Measurements from ENCODE around the gene POLR3F. TPM values are rescaled to one million over a fixed set of nuclear protein-coding genes. Genes with fewer than 3 reads are reported as not detected.
"Not testable (repeated sequence)": the region's sequence is repeated elsewhere in the genome, so short reads cannot be mapped to it uniquely, and the experiment has no call there.

POLR3F gene
- 9.0 and 11.6 TPM in 2 replicates for total RNA-seq

- peak; percentile 96 for DNase-seq
Measured at GRCh38 chr20:18466894-18467730, at the start of gene POLR3F, which contains the start of gene DZANK1. Gene POLR3F (plus strand): TSS chr20:18467390. CDS start chr20:18467507, 117 bp downstream. Gene DZANK1 (minus strand): TSS chr20:18467030. CDS start chr20:18465358, 1,672 bp downstream.

DNA sequence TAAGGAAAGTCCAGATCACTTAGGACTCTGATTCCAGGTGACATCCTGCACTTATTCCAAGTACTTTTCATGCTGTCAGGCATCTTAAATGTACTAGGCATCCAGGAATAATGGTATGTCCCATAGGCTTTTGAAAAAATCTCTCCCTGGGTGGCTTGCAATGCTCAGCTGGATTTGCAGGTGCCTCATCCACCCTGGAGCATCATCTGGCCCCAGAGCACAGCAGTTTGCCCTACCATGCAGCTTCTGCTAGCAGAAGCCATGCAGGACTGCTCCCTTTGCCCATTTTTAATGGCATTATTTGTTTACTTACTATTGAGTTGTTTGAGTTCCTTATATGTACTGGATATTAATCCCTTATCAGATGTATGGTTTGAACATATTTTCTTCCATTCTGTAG lies 45.6 kb upstream of the POLR3F start:
- DNase-seq, result no peak

GRCh38 chr20:18427214-18427613 lies 40.0 kb upstream of the POLR3F start:
- DNase-seq, result no peak

GRCh38 chr20:18428490-18429173 lies 38.6 kb upstream of the POLR3F start:
- peak; percentile 71 for DNase-seq

- no peak for DNase-seq
Measured at GRCh38 chr20:18430172-18430826, 36.9 kb upstream of the POLR3F start.

- no peak for DNase-seq
Measured at GRCh38 chr20:18431206-18431605, 36.0 kb upstream of the POLR3F start.

DNA sequence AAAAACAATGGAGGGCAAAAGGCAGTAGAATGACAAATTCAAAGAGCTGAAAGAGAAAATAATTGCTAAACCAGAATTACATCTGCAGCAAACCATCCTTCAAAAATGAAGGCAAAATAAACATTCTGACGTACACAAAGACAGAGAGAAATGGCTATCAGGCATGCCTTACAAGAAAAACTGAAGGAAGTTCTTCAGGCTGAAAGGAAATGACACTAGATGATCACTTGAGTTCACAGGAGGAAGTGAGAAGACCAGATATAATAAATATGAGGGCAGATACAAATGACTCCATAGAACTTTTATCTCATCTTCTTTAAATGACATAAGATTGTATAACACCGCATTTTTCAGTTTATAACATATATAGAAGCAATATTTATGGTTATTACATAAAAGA lies 30.3 kb upstream of the POLR3F start:
- DNase-seq, result peak; percentile 8

- no peak for DNase-seq
Measured at GRCh38 chr20:18440403-18440802, 26.8 kb upstream of the POLR3F start.

GRCh38 chr20:18443886-18444285 lies 23.3 kb upstream of the POLR3F start:
- DNase-seq, result peak; percentile 28

DNA sequence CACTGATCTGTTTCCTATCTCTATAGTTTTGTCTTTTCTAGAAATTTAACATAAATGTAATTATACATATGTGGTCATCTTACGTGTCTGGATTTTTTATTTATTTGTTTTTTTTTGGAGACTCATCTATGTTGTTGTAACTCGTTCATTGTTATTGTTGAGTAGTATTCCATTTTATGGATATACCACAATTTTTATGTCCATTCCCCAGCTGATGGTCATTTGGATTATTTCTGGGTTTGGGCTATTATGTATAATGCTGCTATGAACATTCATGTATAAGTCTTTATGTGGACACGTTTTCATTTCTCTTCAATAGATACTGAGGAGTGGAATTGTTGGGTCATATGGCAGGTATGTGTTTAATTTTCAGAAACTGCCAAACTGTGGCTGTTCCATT lies 10.6 kb upstream of the POLR3F start:
- no peak for DNase-seq

GRCh38 chr20:18465536-18466200 lies 1.5 kb upstream of the POLR3F start:
- no peak for DNase-seq

GRCh38 chr20:18466574-18466893 lies 656 bp upstream of the POLR3F start:
- no peak for DNase-seq

DNA sequence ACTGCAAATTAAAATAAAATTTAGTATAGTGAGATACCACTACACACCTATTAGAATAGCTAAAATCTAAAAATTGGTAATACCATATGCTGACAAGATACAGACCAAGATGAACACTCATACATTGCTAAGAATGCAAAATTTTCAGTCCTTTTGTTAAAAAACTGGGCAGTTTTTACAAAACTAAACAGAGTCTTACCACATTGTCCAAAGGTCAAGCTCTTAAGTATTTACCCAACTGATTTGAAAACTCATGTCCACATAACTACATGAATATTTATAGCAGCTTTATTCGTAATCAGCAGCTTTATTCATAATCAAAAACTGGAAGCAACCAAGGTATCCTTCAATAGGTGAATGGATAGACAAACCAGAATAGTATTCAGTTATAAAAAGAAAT lies 10.0 kb downstream of the POLR3F start:
- DNase-seq, result no peak

- DNase-seq, result no peak
Measured at GRCh38 chr20:18477821-18478220, 10.6 kb downstream of the POLR3F start.

DNA sequence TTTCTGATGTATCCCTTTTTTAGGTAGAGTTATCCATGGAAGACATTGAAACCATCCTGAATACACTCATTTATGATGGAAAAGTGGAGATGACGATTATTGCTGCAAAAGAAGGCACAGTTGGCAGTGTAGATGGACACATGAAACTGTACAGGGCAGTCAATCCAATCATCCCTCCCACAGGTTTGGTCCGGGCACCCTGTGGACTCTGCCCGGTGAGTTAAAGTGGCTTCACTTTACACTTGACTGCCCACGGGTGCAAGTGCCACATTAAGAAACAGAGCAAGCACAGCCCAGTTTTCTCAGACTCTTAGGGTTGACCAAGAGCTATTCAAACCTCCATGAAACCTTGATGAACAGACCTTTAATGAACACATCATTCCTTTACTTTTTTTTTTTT lies 14.4 kb downstream of the POLR3F start:
- DNase-seq, result no peak

DNA sequence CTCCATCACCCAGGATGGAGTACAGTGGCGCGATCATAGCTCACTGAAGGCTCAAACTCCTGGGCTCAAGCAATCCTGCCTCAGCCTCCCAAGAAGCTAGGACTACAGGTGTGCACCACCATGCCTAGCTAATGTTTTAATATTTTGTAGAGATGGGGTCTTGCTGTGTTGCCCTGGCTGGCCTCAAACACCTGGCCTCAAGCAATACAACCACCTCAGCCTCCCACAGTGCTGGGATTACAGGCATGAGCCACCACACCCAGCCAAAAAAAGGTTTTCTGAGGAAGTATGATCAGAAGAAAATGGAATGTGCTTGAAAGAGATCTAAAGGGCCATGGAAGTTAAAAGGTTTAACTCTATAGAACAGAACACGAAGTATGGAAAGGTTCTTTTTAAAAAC lies 21.1 kb downstream of the POLR3F start:
- DNase-seq, result no peak

GRCh38 chr20:18496042-18496441 lies 28.9 kb downstream of the POLR3F start:
- peak; percentile 13 for DNase-seq

GRCh38 chr20:18496740-18497592 lies 29.8 kb downstream of the POLR3F start, which contains the start of gene RBBP9:
Gene RBBP9 (minus strand): TSS chr20:18497225. CDS start chr20:18497167, 58 bp downstream.
- DNase-seq, result peak; percentile 88

DNA sequence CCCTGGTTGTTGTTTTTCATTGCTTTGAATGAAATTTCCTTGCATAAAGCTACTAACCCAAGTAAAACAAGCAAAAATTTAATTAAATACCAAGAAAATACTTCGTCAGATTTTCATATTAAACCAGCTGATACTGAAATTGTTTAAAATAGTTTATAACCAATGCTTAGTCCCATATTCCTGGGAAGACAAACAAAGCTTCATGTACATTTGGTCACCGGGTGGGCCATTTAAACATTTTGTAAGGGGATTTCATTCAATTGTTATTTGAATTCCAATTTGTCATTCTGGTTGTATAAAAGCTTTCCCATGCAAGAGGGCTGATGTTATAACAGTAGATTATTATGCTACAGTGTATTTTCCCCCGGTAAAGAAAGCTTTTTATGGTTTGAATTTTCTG lies 30.4 kb downstream of the POLR3F start:
- no peak for DNase-seq

DNA sequence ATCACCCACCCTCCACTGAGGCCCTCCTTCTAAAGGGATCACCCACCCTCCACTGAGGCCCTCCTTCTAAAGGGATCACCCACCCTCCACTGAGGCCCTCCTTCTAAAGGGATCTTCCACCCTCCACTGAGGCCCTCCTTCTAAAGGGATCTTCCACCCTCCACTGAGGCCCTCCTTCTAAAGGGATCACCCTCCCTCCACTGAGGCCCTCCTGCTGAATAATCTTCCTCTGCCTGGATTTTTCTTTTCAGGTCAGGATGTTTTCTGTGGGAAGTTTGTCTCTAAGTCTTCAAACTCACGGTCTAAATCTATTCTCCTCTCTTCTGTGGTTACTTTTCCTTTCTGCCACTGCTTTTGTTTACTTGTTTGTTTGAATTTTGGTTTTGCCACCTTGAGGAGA lies 34.5 kb downstream of the POLR3F start:
- DNase-seq, result not testable (repeated sequence)

DNA sequence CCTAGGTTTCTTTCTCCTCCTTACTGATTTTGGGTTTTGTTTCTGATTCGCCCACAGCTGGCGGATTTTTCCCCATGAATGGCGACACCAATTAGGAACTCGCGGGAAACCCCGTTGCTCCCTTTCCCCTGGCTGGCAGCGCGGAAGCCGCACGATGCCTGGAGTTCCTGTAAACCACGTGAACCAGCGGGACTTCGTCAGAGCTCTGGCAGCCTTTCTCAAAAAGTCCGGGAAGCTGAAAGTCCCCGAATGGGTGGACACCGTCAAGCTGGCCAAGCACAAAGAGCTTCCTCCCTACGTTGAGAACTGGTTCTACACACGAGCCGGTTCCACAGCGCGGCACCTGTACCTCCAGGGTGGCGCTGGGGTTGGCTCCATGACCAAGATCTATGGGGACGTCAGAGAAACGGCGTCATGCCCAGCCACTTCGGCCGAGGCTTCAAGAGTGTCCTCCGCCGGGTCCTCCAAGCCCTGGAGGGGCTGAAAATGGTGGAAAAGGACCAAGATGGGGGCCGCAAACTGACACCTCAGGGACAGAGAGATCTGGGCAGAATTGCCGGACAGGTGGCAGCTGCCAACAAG lies 37.4 kb downstream of the POLR3F start:
- DNase-seq, result peak; percentile 59

GRCh38 chr20:18506744-18507143 lies 39.6 kb downstream of the POLR3F start:
- DNase-seq, result no peak

Measured in dermis blood vessel endothelial cell (primary cell).